Naive B cell (primary cell): ENCODE data around the gene SHISA6. TPM values are rescaled to one million over a fixed set of nuclear protein-coding genes. Genes with fewer than 3 reads are reported as not detected.

Source experiments
- ATAC-seq, 2 donors: fragments of 150-1000 bp; cut with Tn5 transposase; 2 replicates each; pipeline ENCODE4 v1.10.0; 2021; ENCODE audit warnings: low read depth in 2 of 2, mild to moderate bottlenecking in 2 of 2, moderate library complexity in 2 of 2
- DNase-seq: peaks from one replicate; pipeline ENCODE4 v3.0.0; 2022
- H3K27ac Mint-ChIP-seq, 6 donors: one replicate each; pipeline ENCODE4 v1.8.0; 2020 to 2022; ENCODE audit warnings: mild to moderate bottlenecking in 6 of 6, mixed read lengths in 6 of 6, moderate library complexity in 5 of 6, inconsistent platforms in 2 of 6
- H3K27me3 Mint-ChIP-seq, 3 donors: one replicate each; pipeline ENCODE4 v1.8.0; 2021 to 2022; ENCODE audit warnings: mixed read lengths in 3 of 3, mild to moderate bottlenecking in 1 of 3
- H3K36me3 Mint-ChIP-seq, 2 donors: one replicate each; pipeline ENCODE4 v1.8.0; 2020 to 2022; ENCODE audit warnings: mixed read lengths in 2 of 2, inconsistent platforms in 1 of 2, mild to moderate bottlenecking in 1 of 2
- H3K4me1 Mint-ChIP-seq, 3 donors: one replicate each; pipeline ENCODE4 v1.8.0; 2020 to 2022; ENCODE audit warnings: mixed read lengths in 3 of 3, inconsistent platforms in 1 of 3, mild to moderate bottlenecking in 1 of 3, moderate library complexity in 1 of 3
- H3K4me3 Mint-ChIP-seq, 8 donors: one replicate each; pipeline ENCODE4 v1.8.0; 2020 to 2022; ENCODE audit warnings: mild to moderate bottlenecking in 8 of 8, mixed read lengths in 8 of 8, moderate library complexity in 8 of 8, inconsistent platforms in 2 of 8
- H3K9me3 Mint-ChIP-seq, 7 donors: one replicate each; pipeline ENCODE4 v1.8.0; 2020 to 2022; ENCODE audit warnings: mixed read lengths in 7 of 7, mild to moderate bottlenecking in 5 of 7, inconsistent platforms in 2 of 7, moderate library complexity in 1 of 7
- polyA plus RNA-seq, 6 donors: library from polyadenylated mRNA; unstranded; fragments of 300-500 nt; fragmentation: Illumina TruSeq; gene quantifications; one replicate each; pipeline ENCODE4 v1.2.3, GENCODE V29; 2021; ENCODE audit warnings: low read depth in 6 of 6

The SHISA6 gene
- polyA plus RNA-seq, 6 donors from 2014 or later, result not detected

GRCh38 chr17:11598274-11599221, 357.5 kb downstream of the SHISA6 start, which contains the start of gene DNAH9:
Gene DNAH9, plus strand, starts transcription at chr17:11598470. Its CDS starts 29 bp downstream, at chr17:11598499.
- no peak within 1 kb of the TSS for H3K27ac Mint-ChIP-seq
- DNase-seq (no peak), ATAC-seq (no peak)
- peak within 1 kb of the TSS in 7 of 8 donors; percentile 7 to 79 (median 43) for H3K4me3 Mint-ChIP-seq
- H3K4me1 Mint-ChIP-seq, result peaks cover 0 to 7% (median 5%) of the 10 kb centered on the region in 3 donors
- peaks cover 0 to 7% of the 10 kb centered on the region in 2 donors for H3K36me3 Mint-ChIP-seq
- H3K27me3 Mint-ChIP-seq, result peaks cover 26 to 39% (median 37%) of the 10 kb centered on the region in 3 donors
- H3K9me3 Mint-ChIP-seq, result peaks cover 5 to 11% (median 9%) of the 10 kb centered on the region in 7 donors

- H3K9me3 Mint-ChIP-seq, result peaks cover 2 to 7% (median 5%) of the 10 kb centered on the region in 7 donors
- H3K27me3 Mint-ChIP-seq, result peaks cover 24 to 36% (median 33%) of the 10 kb centered on the region in 3 donors
- peaks cover 0 to 7% (median 5%) of the 10 kb centered on the region in 3 donors for H3K4me1 Mint-ChIP-seq
- H3K36me3 Mint-ChIP-seq, result peaks cover 0 to 7% of the 10 kb centered on the region in 2 donors
- H3K4me3 Mint-ChIP-seq, result no peak overlapping the region
- H3K27ac Mint-ChIP-seq, result no peak overlapping the region
- ATAC-seq (no peak), DNase-seq (no peak)
Observed at GRCh38 chr17:11601661-11602060, 360.6 kb downstream of the SHISA6 start.

- Mint-ChIP-seq H3K9me3 (peaks cover 0 to 4% (median 0%) of the 10 kb centered on the region in 7 donors), H3K27me3 (peaks cover 0 to 8% (median 0%) of the 10 kb centered on the region in 3 donors), H3K4me1 (no peaks in the 10 kb centered on the region), H3K27ac (no peak overlapping the region), H3K4me3 (no peak overlapping the region), H3K36me3 (no peaks in the 10 kb centered on the region)
- DNase-seq (no peak), ATAC-seq (no peak)
Observed at GRCh38 chr17:11608396-11608795, 367.4 kb downstream of the SHISA6 start.

GRCh38 chr17:11610999-11611566, 370.1 kb downstream of the SHISA6 start:
- Mint-ChIP-seq H3K27me3 (peaks cover 0 to 8% (median 4%) of the 10 kb centered on the region in 3 donors), H3K4me1 (no peaks in the 10 kb centered on the region), H3K4me3 (no peak overlapping the region), H3K9me3 (peaks cover 0 to 4% (median 0%) of the 10 kb centered on the region in 7 donors), H3K36me3 (no peaks in the 10 kb centered on the region), H3K27ac (no peak overlapping the region)
- ATAC-seq, result no peak
- DNase-seq, result no peak

GRCh38 chr17:11612956-11613355, 371.9 kb downstream of the SHISA6 start:
- Mint-ChIP-seq H3K4me1 (no peaks in the 10 kb centered on the region), H3K36me3 (no peaks in the 10 kb centered on the region), H3K9me3 (peaks cover 0 to 4% (median 0%) of the 10 kb centered on the region in 7 donors), H3K27me3 (peaks cover 0 to 8% (median 8%) of the 10 kb centered on the region in 3 donors), H3K27ac (no peak overlapping the region), H3K4me3 (no peak overlapping the region)
- DNase-seq, result no peak
- ATAC-seq, result no peak
